A549 (cell line): ENCODE results near the gene PIGS. TPM values are rescaled to one million over a fixed set of nuclear protein-coding genes. Genes with fewer than 3 reads are reported as not detected.

ENCODE experiments used
- ATAC-seq, 2 experiments: fragments of 200-7000 bp in 1 of 2; fragments of >200 bp in 1 of 2; cut with Nextera tagmentation in 1 of 2; cut with Tn5 transposase in 1 of 2; 3 replicates each; pipeline versions ENCODE4 v1.8.0 to v1.9.1; 2018 to 2020; ENCODE audit warnings: mild to moderate bottlenecking in 1 of 2, moderate library complexity in 1 of 2
- CTCF ChIA-PET: fragments of 300-600 bp; sonication (Branson Sonifier 250); formaldehyde crosslinking; extraction: SDS; loops from one replicate; lab custom pipeline; 2021; ENCODE audit warnings: antibody characterized with exemption, inconsistent platforms; lab: Yijun Ruan, JAX
- POLR2A ChIA-PET: fragments of 350-600 bp; formaldehyde crosslinking; extraction: SDS; loops from one replicate; lab custom pipeline; 2021; ENCODE audit warnings: antibody characterized with exemption, inconsistent platforms; lab: Yijun Ruan, JAX
- DNase-seq, 2 experiments: peaks; one replicate each; pipeline versions ENCODE4 v3.0.0 to v3.0.0-alpha.2; 2011 to 2016; ENCODE audit warnings: low read depth in 1 of 2, low spot score in 1 of 2
- FAIRE-seq: peaks from 2 replicates; lab custom pipeline; 2011; peaks lifted over from hg19 to GRCh38; lab: Jason Lieb, UNC
- H3K27ac ChIP-seq, 2 experiments: fragments of >200 bp; sonication (Bioruptor Twin); formaldehyde crosslinking; 3 replicates each; pipeline ENCODE4 v1.5.1; 2016 to 2017
- H3K4me1 ChIP-seq: fragments of >200 bp; sonication (Bioruptor Twin); formaldehyde crosslinking; 3 replicates; pipeline ENCODE4 v1.6.1; 2016
- H3K4me2 ChIP-seq: fragments of >200 bp; sonication (Bioruptor Twin); formaldehyde crosslinking; 3 replicates; pipeline ENCODE4 v1.6.1; 2016
- H3K4me3 ChIP-seq: fragments of >200 bp; sonication (Bioruptor Twin); formaldehyde crosslinking; 3 replicates; pipeline ENCODE4 v1.5.1; 2016
- H3K9me3 ChIP-seq: fragments of >200 bp; sonication (Bioruptor Twin); formaldehyde crosslinking; 3 replicates; pipeline ENCODE4 v1.6.1; 2016
- CEBPB ChIP-seq, 2 experiments: fragments of >200 bp in 1 of 2; sonication (Bioruptor Twin) in 1 of 2; formaldehyde crosslinking in 1 of 2; IDR thresholded peaks; 2 replicates each; pipeline ENCODE4 v1.6.1; 2012 to 2016
- KDM1A ChIP-seq: fragments of 200-600 bp; sonication (generic); IDR thresholded peaks from 2 replicates; pipeline ENCODE4 v1.6.1; 2016; ENCODE audit warnings: low read depth, mild to moderate bottlenecking
- NPAS2 ChIP-seq: fragments of 250-450 bp; sonication (Bioruptor Pico); IDR thresholded peaks from 2 replicates; pipeline ENCODE4 v1.8.0; 2022; ENCODE audit warnings: mild to moderate bottlenecking, moderate library complexity, borderline replicate concordance
- RAD21 ChIP-seq, 2 experiments: fragments of >200 bp in 1 of 2; sonication (Bioruptor Twin) in 1 of 2; formaldehyde crosslinking in 1 of 2; IDR thresholded peaks in 1 of 2; conservative IDR thresholded peaks in 1 of 2; 2 replicates in 1 of 2; 3 replicates in 1 of 2; pipeline ENCODE4 v1.6.1; 2012 to 2018; ENCODE audit warnings: inconsistent platforms in 1 of 2
- SMC3 ChIP-seq: fragments of >200 bp; sonication (Bioruptor Twin); formaldehyde crosslinking; IDR thresholded peaks from 3 replicates; pipeline ENCODE4 v1.6.1; 2018; ENCODE audit warnings: inconsistent platforms
- TFCP2L1 ChIP-seq: fragments of 250-450 bp; sonication (Bioruptor Pico); IDR thresholded peaks from 2 replicates; pipeline ENCODE4 v1.5.0; 2021; ENCODE audit warnings: mild to moderate bottlenecking
- WGBS: methylation state at CpG from one replicate; pipeline ENCODE4 v1.1.6; 2017; ENCODE audit errors: missing lambda C conversion rate; 5-methylcytosine and 5-hydroxymethylcytosine counted together
- polyA plus RNA-seq, 4 experiments: library from polyadenylated mRNA; depleted of rRNA in 3 of 4; stranded (reverse); fragments of >200 nt; fragmentation: RNase III in 1 of 4; extraction: RNeasy Plus Mini Kit Qiagen cat#74134 plus additional on column Dnase treatment in 1 of 4; gene quantifications; 2 replicates in 3 of 4; 3 replicates in 1 of 4; pipeline ENCODE4 v1.2.3, GENCODE V29; 2011 to 2017
- TF ChIP-seq, protein P1 (sequence below): fragments of 450-650 bp; IDR thresholded peaks from 2 replicates; pipeline ENCODE4 v1.6.1; 2014; ENCODE audit warnings: antibody characterized with exemption
- TF ChIP-seq, protein P2 (sequence below): IDR thresholded peaks from 2 replicates; pipeline ENCODE4 v1.6.1; 2012
- TF ChIP-seq, protein P3 (sequence below): fragments of 150-350 bp; IDR thresholded peaks from 2 replicates; pipeline ENCODE4 v1.6.1; 2014; ENCODE audit warnings: low read depth, mild to moderate bottlenecking, low read length
- TF ChIP-seq, protein P4 (sequence below): fragments of >200 bp; sonication (Bioruptor Twin); formaldehyde crosslinking; IDR thresholded peaks from 3 replicates; pipeline ENCODE4 v1.5.1; 2016

PIGS gene
- polyA plus RNA-seq, 2 of the 4 experiments (the other 2 are of a cell fraction): 50.0 to 53.2 TPM

DNA sequence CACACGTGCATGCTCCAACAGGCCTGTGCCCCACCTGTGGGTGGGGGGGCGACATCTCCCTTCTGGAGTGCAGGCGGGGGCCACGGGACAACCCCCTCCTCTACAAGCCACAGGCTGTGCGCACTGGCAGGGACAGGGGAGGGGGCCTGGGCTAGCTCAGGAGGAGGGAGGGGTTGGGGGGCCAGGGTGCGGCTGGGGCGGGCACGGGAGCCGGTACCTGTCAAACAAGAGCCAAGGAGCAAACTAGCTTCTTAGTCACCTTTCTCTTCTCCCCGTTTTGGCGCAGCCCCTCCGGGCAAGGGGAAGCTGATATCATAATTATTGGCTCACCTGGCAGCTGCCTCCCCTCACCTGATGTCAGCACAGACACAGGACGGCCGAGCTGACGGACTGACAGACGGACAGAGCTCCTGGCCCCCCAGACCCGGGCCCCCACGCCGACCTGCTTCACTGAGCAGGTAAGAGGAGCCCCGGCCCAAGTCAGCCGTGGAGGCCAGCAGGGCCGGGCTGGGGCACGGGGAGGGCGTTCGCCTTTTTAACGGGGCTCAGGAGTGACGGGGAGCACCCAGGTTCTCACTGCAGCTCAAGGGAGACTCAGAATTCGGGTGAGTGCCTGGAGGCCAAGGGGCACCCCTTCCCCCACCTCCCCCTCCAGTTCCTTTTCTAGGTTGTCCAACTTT lies 65.2 kb downstream of the PIGS start, which contains the start of gene FOXN1:
FOXN1 (plus strand) TSS at position 363 of the 680 bp plus-strand sequence. CDS start 17,622 bp downstream, outside the sequence.
- Histone ChIP-seq H3K4me2 (no peak within 1 kb of the TSS), H3K9me3 (no peaks in the 10 kb centered on the region), H3K4me1 (no peaks in the 10 kb centered on the region), H3K27ac (no peak within 1 kb of the TSS), H3K4me3 (no peak within 1 kb of the TSS)
- 60% methylated on average over 21 of the region's 28 CpGs for WGBS
- ATAC-seq (no peak), DNase-seq (no peak), FAIRE-seq (no peak)
- ChIA-PET CTCF (interaction anchor here (1.1 to 17.3 kb wide), 3 partner anchors 11 to 41 kb away, joined by 3 to 317 read pairs (median 153); no protein-coding TSS in a partner anchor), POLR2A (no interaction called here)
- TF ChIP-seq RAD21 (conservative IDR thresholded peaks at IDR 0.05 in 1 of 2, IDR thresholded peaks at IDR 0.05 in 1 of 2): no peak

DNA sequence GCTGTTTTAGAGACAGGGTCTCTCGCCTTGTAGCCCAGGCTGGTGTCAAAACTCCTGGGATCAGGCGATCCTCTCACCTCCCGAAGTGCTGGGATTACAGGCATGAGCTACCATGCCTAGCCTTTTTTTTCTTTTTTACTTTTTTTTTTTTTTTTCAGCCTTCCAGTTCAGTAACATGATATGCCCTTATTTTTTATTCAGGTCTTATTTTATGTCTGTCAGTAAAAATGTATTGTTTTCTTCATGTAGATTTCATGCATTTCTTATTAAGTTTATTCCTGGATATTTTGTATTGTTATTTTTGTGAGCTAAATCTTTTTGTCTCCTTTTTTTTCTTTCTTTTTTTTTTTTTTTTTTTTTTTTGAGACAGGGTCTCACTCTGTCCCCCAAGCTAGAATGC lies 67.9 kb downstream of the PIGS start:
- TF ChIP-seq, protein P1, sequence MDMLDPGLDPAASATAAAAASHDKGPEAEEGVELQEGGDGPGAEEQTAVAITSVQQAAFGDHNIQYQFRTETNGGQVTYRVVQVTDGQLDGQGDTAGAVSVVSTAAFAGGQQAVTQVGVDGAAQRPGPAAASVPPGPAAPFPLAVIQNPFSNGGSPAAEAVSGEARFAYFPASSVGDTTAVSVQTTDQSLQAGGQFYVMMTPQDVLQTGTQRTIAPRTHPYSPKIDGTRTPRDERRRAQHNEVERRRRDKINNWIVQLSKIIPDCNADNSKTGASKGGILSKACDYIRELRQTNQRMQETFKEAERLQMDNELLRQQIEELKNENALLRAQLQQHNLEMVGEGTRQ: no peak
- TF ChIP-seq NPAS2 (no peak), KDM1A (no peak), CEBPB (IDR thresholded peaks at IDR 0.05) (no peak), SMC3 (no peak), TFCP2L1 (CRISPR knock-in tag) (no peak)
- TF ChIP-seq, protein P2, sequence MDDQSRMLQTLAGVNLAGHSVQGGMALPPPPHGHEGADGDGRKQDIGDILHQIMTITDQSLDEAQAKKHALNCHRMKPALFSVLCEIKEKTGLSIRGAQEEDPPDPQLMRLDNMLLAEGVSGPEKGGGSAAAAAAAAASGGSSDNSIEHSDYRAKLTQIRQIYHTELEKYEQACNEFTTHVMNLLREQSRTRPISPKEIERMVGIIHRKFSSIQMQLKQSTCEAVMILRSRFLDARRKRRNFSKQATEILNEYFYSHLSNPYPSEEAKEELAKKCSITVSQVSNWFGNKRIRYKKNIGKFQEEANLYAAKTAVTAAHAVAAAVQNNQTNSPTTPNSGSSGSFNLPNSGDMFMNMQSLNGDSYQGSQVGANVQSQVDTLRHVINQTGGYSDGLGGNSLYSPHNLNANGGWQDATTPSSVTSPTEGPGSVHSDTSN: no peak
- TF ChIP-seq, protein P3, sequence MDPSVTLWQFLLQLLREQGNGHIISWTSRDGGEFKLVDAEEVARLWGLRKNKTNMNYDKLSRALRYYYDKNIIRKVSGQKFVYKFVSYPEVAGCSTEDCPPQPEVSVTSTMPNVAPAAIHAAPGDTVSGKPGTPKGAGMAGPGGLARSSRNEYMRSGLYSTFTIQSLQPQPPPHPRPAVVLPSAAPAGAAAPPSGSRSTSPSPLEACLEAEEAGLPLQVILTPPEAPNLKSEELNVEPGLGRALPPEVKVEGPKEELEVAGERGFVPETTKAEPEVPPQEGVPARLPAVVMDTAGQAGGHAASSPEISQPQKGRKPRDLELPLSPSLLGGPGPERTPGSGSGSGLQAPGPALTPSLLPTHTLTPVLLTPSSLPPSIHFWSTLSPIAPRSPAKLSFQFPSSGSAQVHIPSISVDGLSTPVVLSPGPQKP: no peak
- TF ChIP-seq, protein P4, sequence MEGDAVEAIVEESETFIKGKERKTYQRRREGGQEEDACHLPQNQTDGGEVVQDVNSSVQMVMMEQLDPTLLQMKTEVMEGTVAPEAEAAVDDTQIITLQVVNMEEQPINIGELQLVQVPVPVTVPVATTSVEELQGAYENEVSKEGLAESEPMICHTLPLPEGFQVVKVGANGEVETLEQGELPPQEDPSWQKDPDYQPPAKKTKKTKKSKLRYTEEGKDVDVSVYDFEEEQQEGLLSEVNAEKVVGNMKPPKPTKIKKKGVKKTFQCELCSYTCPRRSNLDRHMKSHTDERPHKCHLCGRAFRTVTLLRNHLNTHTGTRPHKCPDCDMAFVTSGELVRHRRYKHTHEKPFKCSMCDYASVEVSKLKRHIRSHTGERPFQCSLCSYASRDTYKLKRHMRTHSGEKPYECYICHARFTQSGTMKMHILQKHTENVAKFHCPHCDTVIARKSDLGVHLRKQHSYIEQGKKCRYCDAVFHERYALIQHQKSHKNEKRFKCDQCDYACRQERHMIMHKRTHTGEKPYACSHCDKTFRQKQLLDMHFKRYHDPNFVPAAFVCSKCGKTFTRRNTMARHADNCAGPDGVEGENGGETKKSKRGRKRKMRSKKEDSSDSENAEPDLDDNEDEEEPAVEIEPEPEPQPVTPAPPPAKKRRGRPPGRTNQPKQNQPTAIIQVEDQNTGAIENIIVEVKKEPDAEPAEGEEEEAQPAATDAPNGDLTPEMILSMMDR: no peak
- Histone ChIP-seq H3K27ac (no peak overlapping the region), H3K4me3 (no peak overlapping the region), H3K4me2 (no peak overlapping the region), H3K9me3 (no peaks in the 10 kb centered on the region), H3K4me1 (no peaks in the 10 kb centered on the region)
- no peak for DNase-seq
- POLR2A ChIA-PET: interaction anchor here (0.6 to 0.7 kb wide), 2 partner anchors 141 to 673 kb away, joined by 3 to 8 read pairs; no protein-coding TSS in a partner anchor
- FAIRE-seq: no peak
- no peak for ATAC-seq
- WGBS: 53% methylated on average over 3 of the region's 3 CpGs
- CTCF ChIA-PET: interaction anchor here (0.9 to 17.3 kb wide), 14 partner anchors 8 to 109 kb away, joined by 3 to 317 read pairs (median 5); partner anchors contain the start of gene PIGS

Other genes starting within 250 kb of the PIGS start
- 58.7 and 72.1 TPM in 2 replicates for gene IFT20, start 236.1 kb downstream of the PIGS start, polyA plus RNA-seq (2011; rRNA removed)
- 53.8 to 57.4 TPM (median 56.8 TPM) in 3 replicates for gene IFT20, start 236.1 kb downstream of the PIGS start, polyA plus RNA-seq (2017; fragmentation: RNase III; extraction: RNeasy Plus Mini Kit Qiagen cat#74134 plus additional on column Dnase treatment)
- gene TNFAIP1, start 235.8 kb downstream of the PIGS start, polyA plus RNA-seq (2011; rRNA removed): 66.2 and 68.3 TPM in 2 replicates
- gene TNFAIP1, start 235.8 kb downstream of the PIGS start, polyA plus RNA-seq (2017; fragmentation: RNase III; extraction: RNeasy Plus Mini Kit Qiagen cat#74134 plus additional on column Dnase treatment): 37.4 to 38.8 TPM (median 37.4 TPM) in 3 replicates
- 132 and 162 TPM in 2 replicates for gene POLDIP2, start 214.0 kb downstream of the PIGS start, polyA plus RNA-seq (2011; rRNA removed)
- gene POLDIP2, start 214.0 kb downstream of the PIGS start, polyA plus RNA-seq (2017; fragmentation: RNase III; extraction: RNeasy Plus Mini Kit Qiagen cat#74134 plus additional on column Dnase treatment): 125 to 130 TPM (median 127 TPM) in 3 replicates
- gene SEBOX, start 206.3 kb downstream of the PIGS start, polyA plus RNA-seq (2011; rRNA removed): not detected in 2 replicates
- gene SEBOX, start 206.3 kb downstream of the PIGS start, polyA plus RNA-seq (2017; fragmentation: RNase III; extraction: RNeasy Plus Mini Kit Qiagen cat#74134 plus additional on column Dnase treatment): not detected in 3 replicates
- gene VTN, start 201.2 kb downstream of the PIGS start, polyA plus RNA-seq (2011; rRNA removed): 10.2 and 14.2 TPM in 2 replicates
- gene VTN, start 201.2 kb downstream of the PIGS start, polyA plus RNA-seq (2017; fragmentation: RNase III; extraction: RNeasy Plus Mini Kit Qiagen cat#74134 plus additional on column Dnase treatment): 24.5 to 31.1 TPM (median 25.5 TPM) in 3 replicates
- gene SARM1, start 199.8 kb downstream of the PIGS start, polyA plus RNA-seq (2011; rRNA removed): 4.0 and 4.8 TPM in 2 replicates
- 6.1 to 7.5 TPM (median 6.9 TPM) in 3 replicates for gene SARM1, start 199.8 kb downstream of the PIGS start, polyA plus RNA-seq (2017; fragmentation: RNase III; extraction: RNeasy Plus Mini Kit Qiagen cat#74134 plus additional on column Dnase treatment)
- 12.8 and 21.4 TPM in 2 replicates for gene SLC46A1, start 165.3 kb downstream of the PIGS start, polyA plus RNA-seq (2011; rRNA removed)
- 21.5 to 23.8 TPM (median 23.7 TPM) in 3 replicates for gene SLC46A1, start 165.3 kb downstream of the PIGS start, polyA plus RNA-seq (2017; fragmentation: RNase III; extraction: RNeasy Plus Mini Kit Qiagen cat#74134 plus additional on column Dnase treatment)
- 0.06 and 0.16 TPM in 2 replicates for gene SLC13A2, start 97.9 kb downstream of the PIGS start, polyA plus RNA-seq (2011; rRNA removed)
- not detected in 3 replicates for gene SLC13A2, start 97.9 kb downstream of the PIGS start, polyA plus RNA-seq (2017; fragmentation: RNase III; extraction: RNeasy Plus Mini Kit Qiagen cat#74134 plus additional on column Dnase treatment)
- gene FOXN1, start 65.2 kb downstream of the PIGS start, polyA plus RNA-seq (2011; rRNA removed): not detected in 2 replicates
- gene FOXN1, start 65.2 kb downstream of the PIGS start, polyA plus RNA-seq (2017; fragmentation: RNase III; extraction: RNeasy Plus Mini Kit Qiagen cat#74134 plus additional on column Dnase treatment): not detected in 3 replicates
- 50.5 and 53.5 TPM in 2 replicates for gene UNC119, start 18.9 kb downstream of the PIGS start, polyA plus RNA-seq (2011; rRNA removed)
- 22.8 to 27.8 TPM (median 26.0 TPM) in 3 replicates for gene UNC119, start 18.9 kb downstream of the PIGS start, polyA plus RNA-seq (2017; fragmentation: RNase III; extraction: RNeasy Plus Mini Kit Qiagen cat#74134 plus additional on column Dnase treatment)
- gene ALDOC, start 5.4 kb upstream of the PIGS start, polyA plus RNA-seq (2011; rRNA removed): 6.3 and 10.1 TPM in 2 replicates
- gene ALDOC, start 5.4 kb upstream of the PIGS start, polyA plus RNA-seq (2017; fragmentation: RNase III; extraction: RNeasy Plus Mini Kit Qiagen cat#74134 plus additional on column Dnase treatment): 1.7 to 1.9 TPM (median 1.9 TPM) in 3 replicates
- 111 and 123 TPM in 2 replicates for gene SPAG5, start 27.5 kb upstream of the PIGS start, polyA plus RNA-seq (2011; rRNA removed)
- 106 to 111 TPM (median 107 TPM) in 3 replicates for gene SPAG5, start 27.5 kb upstream of the PIGS start, polyA plus RNA-seq (2017; fragmentation: RNase III; extraction: RNeasy Plus Mini Kit Qiagen cat#74134 plus additional on column Dnase treatment)
- 18.7 and 22.0 TPM in 2 replicates for gene RSKR, start 42.7 kb upstream of the PIGS start, polyA plus RNA-seq (2011; rRNA removed)
- gene RSKR, start 42.7 kb upstream of the PIGS start, polyA plus RNA-seq (2017; fragmentation: RNase III; extraction: RNeasy Plus Mini Kit Qiagen cat#74134 plus additional on column Dnase treatment): 5.6 to 6.6 TPM (median 5.8 TPM) in 3 replicates
- gene BLTP2, start 73.6 kb upstream of the PIGS start, polyA plus RNA-seq (2011; rRNA removed): 150 and 243 TPM in 2 replicates
- 78.8 to 81.1 TPM (median 79.8 TPM) in 3 replicates for gene BLTP2, start 73.6 kb upstream of the PIGS start, polyA plus RNA-seq (2017; fragmentation: RNase III; extraction: RNeasy Plus Mini Kit Qiagen cat#74134 plus additional on column Dnase treatment)
- gene SDF2, start 90.4 kb upstream of the PIGS start, polyA plus RNA-seq (2011; rRNA removed): 87.9 and 113 TPM in 2 replicates
- 86.0 to 96.4 TPM (median 93.8 TPM) in 3 replicates for gene SDF2, start 90.4 kb upstream of the PIGS start, polyA plus RNA-seq (2017; fragmentation: RNase III; extraction: RNeasy Plus Mini Kit Qiagen cat#74134 plus additional on column Dnase treatment)
- 51.4 and 61.0 TPM in 2 replicates for gene SUPT6H, start 90.7 kb upstream of the PIGS start, polyA plus RNA-seq (2011; rRNA removed)
- gene SUPT6H, start 90.7 kb upstream of the PIGS start, polyA plus RNA-seq (2017; fragmentation: RNase III; extraction: RNeasy Plus Mini Kit Qiagen cat#74134 plus additional on column Dnase treatment): 63.8 to 64.6 TPM (median 64.2 TPM) in 3 replicates
- gene PROCA1, start 140.4 kb upstream of the PIGS start, polyA plus RNA-seq (2011; rRNA removed): 3.8 and 4.0 TPM in 2 replicates
- 2.5 to 4.9 TPM (median 4.2 TPM) in 3 replicates for gene PROCA1, start 140.4 kb upstream of the PIGS start, polyA plus RNA-seq (2017; fragmentation: RNase III; extraction: RNeasy Plus Mini Kit Qiagen cat#74134 plus additional on column Dnase treatment)
- gene RAB34, start 146.3 kb upstream of the PIGS start, polyA plus RNA-seq (2011; rRNA removed): 288 and 328 TPM in 2 replicates
- gene RAB34, start 146.3 kb upstream of the PIGS start, polyA plus RNA-seq (2017; fragmentation: RNase III; extraction: RNeasy Plus Mini Kit Qiagen cat#74134 plus additional on column Dnase treatment): 207 to 212 TPM (median 211 TPM) in 3 replicates
- 2,521 and 2,887 TPM in 2 replicates for gene RPL23A, start 148.5 kb upstream of the PIGS start, polyA plus RNA-seq (2011; rRNA removed)
- 1,026 to 1,151 TPM (median 1,061 TPM) in 3 replicates for gene RPL23A, start 148.5 kb upstream of the PIGS start, polyA plus RNA-seq (2017; fragmentation: RNase III; extraction: RNeasy Plus Mini Kit Qiagen cat#74134 plus additional on column Dnase treatment)
- 83.3 and 86.7 TPM in 2 replicates for gene TLCD1, start 154.7 kb upstream of the PIGS start, polyA plus RNA-seq (2011; rRNA removed)
- gene TLCD1, start 154.7 kb upstream of the PIGS start, polyA plus RNA-seq (2017; fragmentation: RNase III; extraction: RNeasy Plus Mini Kit Qiagen cat#74134 plus additional on column Dnase treatment): 36.7 to 43.9 TPM (median 37.7 TPM) in 3 replicates
- gene NEK8, start 157.3 kb upstream of the PIGS start, polyA plus RNA-seq (2011; rRNA removed): 5.1 and 7.7 TPM in 2 replicates
- 4.2 to 5.8 TPM (median 5.3 TPM) in 3 replicates for gene NEK8, start 157.3 kb upstream of the PIGS start, polyA plus RNA-seq (2017; fragmentation: RNase III; extraction: RNeasy Plus Mini Kit Qiagen cat#74134 plus additional on column Dnase treatment)
- gene TRAF4, start 172.5 kb upstream of the PIGS start, polyA plus RNA-seq (2011; rRNA removed): 64.0 and 70.2 TPM in 2 replicates
- 65.0 to 68.2 TPM (median 66.0 TPM) in 3 replicates for gene TRAF4, start 172.5 kb upstream of the PIGS start, polyA plus RNA-seq (2017; fragmentation: RNase III; extraction: RNeasy Plus Mini Kit Qiagen cat#74134 plus additional on column Dnase treatment)